Neural progenitor cell (in vitro differentiated cells): Measurements from ENCODE around the gene PCDH1. TPM values are rescaled to one million over a fixed set of nuclear protein-coding genes. Genes with fewer than 3 reads are reported as not detected.

Experiments used
- DNase-seq: peaks from one replicate; pipeline ENCODE4 v3.0.0-alpha.2; 2016; ENCODE audit warnings: low spot score
- H2AFZ ChIP-seq: fragments of 200-600 bp; sonication (generic); replicated peaks from 2 replicates; pipeline ENCODE4 v1.6.1; 2016; ENCODE audit warnings: antibody characterized with exemption
- H3F3A ChIP-seq: fragments of 200-600 bp; sonication (generic); 2 replicates; pipeline ENCODE4 v1.6.1; 2016; ENCODE audit warnings: antibody characterized with exemption, low read depth
- H3K27ac ChIP-seq: fragments of 200-600 bp; sonication (generic); 2 replicates; pipeline ENCODE4 v1.5.1; 2016; ENCODE audit warnings: mild to moderate bottlenecking
- H3K27me3 ChIP-seq: fragments of 200-600 bp; sonication (generic); 2 replicates; pipeline ENCODE4 v1.6.1; 2016; ENCODE audit warnings: mild to moderate bottlenecking, moderate library complexity
- H3K36me3 ChIP-seq: fragments of 200-600 bp; sonication (generic); 2 replicates; pipeline ENCODE4 v1.5.1; 2016
- H3K4me1 ChIP-seq: fragments of 200-600 bp; sonication (generic); 2 replicates; pipeline ENCODE4 v1.6.1; 2016; ENCODE audit warnings: mixed run types
- H3K4me2 ChIP-seq: fragments of 200-600 bp; sonication (generic); 2 replicates; pipeline ENCODE4 v1.6.1; 2016
- H3K4me3 ChIP-seq: fragments of 200-600 bp; sonication (generic); 2 replicates; pipeline ENCODE4 v1.5.1; 2016
- H3K79me2 ChIP-seq: fragments of 200-600 bp; sonication (generic); 2 replicates; pipeline ENCODE4 v1.6.1; 2016; ENCODE audit warnings: low read depth
- H3K9ac ChIP-seq: fragments of 200-600 bp; sonication (generic); 2 replicates; pipeline ENCODE4 v1.6.1; 2016
- H3K9me3 ChIP-seq: fragments of 200-600 bp; sonication (generic); 2 replicates; pipeline ENCODE4 v1.5.1; 2016; ENCODE audit warnings: low read depth
- H4K20me1 ChIP-seq: fragments of 200-600 bp; sonication (generic); 2 replicates; pipeline ENCODE4 v1.6.1; 2016; ENCODE audit warnings: low read depth
- H3K27ac Mint-ChIP-seq: 3 replicates; pipeline ENCODE4 v1.8.0; 2021; ENCODE audit warnings: mixed read lengths
- H3K27me3 Mint-ChIP-seq: 2 replicates; pipeline ENCODE4 v1.8.0; 2022; ENCODE audit warnings: low read depth, mild to moderate bottlenecking, inconsistent platforms, moderate library complexity, mixed read lengths; ENCODE audit not compliant: insufficient read depth
- H3K36me3 Mint-ChIP-seq: 3 replicates; pipeline ENCODE4 v1.8.0; 2021; ENCODE audit warnings: mixed read lengths
- H3K4me1 Mint-ChIP-seq: 3 replicates; pipeline ENCODE4 v1.8.0; 2021; ENCODE audit warnings: mixed read lengths
- H3K4me3 Mint-ChIP-seq: 3 replicates; pipeline ENCODE4 v1.8.0; 2021; ENCODE audit warnings: mild to moderate bottlenecking, moderate library complexity, mixed read lengths
- H3K9me3 Mint-ChIP-seq: 3 replicates; pipeline ENCODE4 v1.8.0; 2020; ENCODE audit warnings: mixed read lengths
- EZH2 ChIP-seq: fragments of 200-600 bp; sonication (generic); IDR thresholded peaks from 2 replicates; pipeline ENCODE4 v1.6.1; 2017; ENCODE audit warnings: antibody characterized with exemption, mild to moderate bottlenecking, moderate library complexity
- EZH2phosphoT487 ChIP-seq: fragments of 200-600 bp; sonication (generic); IDR thresholded peaks from 2 replicates; pipeline ENCODE4 v1.6.1; 2017; ENCODE audit warnings: antibody characterized with exemption
- total RNA-seq: library from RNA; depleted of rRNA; stranded (reverse); fragments of >200 nt; gene quantifications from 2 replicates; pipeline ENCODE4 v1.2.3, GENCODE V29; 2015; ENCODE audit warnings: low replicate concordance
- TF ChIP-seq, protein P1 (sequence below): fragments of 200-600 bp; sonication (generic); IDR thresholded peaks from 2 replicates; pipeline ENCODE4 v1.5.1; 2017; ENCODE audit warnings: antibody characterized with exemption, mild to moderate bottlenecking

The PCDH1 gene
- total RNA-seq, 1 donor from 2014 or later, result 24.8 TPM

DNA sequence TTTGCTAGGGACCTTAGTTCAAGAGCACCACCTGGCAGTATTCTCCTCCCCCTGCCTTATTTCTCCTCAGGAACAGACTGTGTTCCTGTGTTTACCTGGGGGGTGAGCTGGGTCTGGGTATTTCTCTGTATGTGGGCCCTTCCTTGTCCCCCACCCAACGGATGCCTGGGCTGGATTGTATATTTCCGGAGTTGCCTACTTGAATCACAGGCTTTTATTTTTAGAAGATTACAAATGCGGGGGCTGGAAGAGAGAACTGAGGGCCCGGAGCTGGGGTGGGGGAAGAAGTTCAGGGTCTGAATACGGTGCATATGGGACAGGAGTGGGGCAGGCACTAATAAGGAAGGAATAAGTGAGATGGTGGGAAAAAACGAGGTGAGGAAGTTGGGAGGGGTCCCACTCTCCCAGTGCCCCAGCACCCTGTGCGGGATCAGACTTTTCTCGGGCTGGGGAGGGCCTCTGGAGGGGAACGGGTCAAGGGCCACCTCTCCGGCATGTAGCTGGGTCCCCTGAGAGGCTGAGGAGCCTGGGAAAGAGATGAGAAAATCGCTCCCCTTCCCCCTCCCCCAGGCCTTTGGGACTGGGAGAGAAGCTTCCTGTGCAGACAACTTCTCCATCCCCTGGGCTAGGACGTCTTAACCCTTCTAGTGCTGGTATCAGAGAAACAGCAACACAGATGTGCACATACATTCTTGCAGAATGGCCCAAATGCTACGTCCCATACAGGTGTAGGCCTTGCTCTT is 42.1 kb downstream of the PCDH1 start:
- Histone ChIP-seq H3K27ac (no peak overlapping the region), H2AFZ (no peak overlapping the region), H3K4me3 (no peak overlapping the region), H3K79me2 (no peaks in the 10 kb centered on the region), H3K4me2 (peak overlapping the region; percentile 46), H3K9me3 (no peaks in the 10 kb centered on the region), H3K27me3 (no peaks in the 10 kb centered on the region), H3K9ac (no peak overlapping the region), H3K4me1 (peaks cover 42% of the 10 kb centered on the region), H3K36me3 (no peaks in the 10 kb centered on the region), H4K20me1 (no peaks in the 10 kb centered on the region), H3F3A (peaks cover 27% of the 10 kb centered on the region)
- TF ChIP-seq EZH2 (no peak), EZH2phosphoT487 (no peak)
- TF ChIP-seq, protein P1, sequence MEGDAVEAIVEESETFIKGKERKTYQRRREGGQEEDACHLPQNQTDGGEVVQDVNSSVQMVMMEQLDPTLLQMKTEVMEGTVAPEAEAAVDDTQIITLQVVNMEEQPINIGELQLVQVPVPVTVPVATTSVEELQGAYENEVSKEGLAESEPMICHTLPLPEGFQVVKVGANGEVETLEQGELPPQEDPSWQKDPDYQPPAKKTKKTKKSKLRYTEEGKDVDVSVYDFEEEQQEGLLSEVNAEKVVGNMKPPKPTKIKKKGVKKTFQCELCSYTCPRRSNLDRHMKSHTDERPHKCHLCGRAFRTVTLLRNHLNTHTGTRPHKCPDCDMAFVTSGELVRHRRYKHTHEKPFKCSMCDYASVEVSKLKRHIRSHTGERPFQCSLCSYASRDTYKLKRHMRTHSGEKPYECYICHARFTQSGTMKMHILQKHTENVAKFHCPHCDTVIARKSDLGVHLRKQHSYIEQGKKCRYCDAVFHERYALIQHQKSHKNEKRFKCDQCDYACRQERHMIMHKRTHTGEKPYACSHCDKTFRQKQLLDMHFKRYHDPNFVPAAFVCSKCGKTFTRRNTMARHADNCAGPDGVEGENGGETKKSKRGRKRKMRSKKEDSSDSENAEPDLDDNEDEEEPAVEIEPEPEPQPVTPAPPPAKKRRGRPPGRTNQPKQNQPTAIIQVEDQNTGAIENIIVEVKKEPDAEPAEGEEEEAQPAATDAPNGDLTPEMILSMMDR, result no peak
- DNase-seq, result no peak
- Mint-ChIP-seq H3K4me1 (peaks cover 42% of the 10 kb centered on the region), H3K4me3 (no peak overlapping the region), H3K36me3 (no peaks in the 10 kb centered on the region), H3K27ac (peak overlapping the region; percentile 22), H3K9me3 (no peaks in the 10 kb centered on the region), H3K27me3 (peaks cover 11% of the 10 kb centered on the region)

DNA sequence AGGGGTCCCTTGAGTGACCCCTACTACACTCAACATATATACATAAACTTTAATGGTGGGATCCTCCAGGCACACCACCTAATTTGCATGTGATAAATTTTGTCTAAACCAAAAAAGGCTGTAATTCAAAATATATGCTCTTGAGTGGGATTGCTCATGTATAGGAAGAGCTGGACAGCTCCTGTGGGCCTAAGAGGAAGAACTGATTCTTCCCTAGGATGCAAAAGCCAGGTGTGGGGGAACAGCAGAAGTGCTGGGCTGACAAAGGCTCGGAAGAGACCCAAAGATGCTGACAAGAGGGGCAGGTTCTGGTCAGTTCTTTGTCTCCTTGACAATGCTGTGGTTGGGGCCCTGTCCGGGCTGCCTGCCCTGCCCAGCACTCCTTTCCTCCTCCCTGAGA is 43.9 kb downstream of the PCDH1 start:
- Histone ChIP-seq H3K36me3 (no peaks in the 10 kb centered on the region), H3K4me1 (peaks cover 32% of the 10 kb centered on the region), H3K4me3 (no peak overlapping the region), H3K4me2 (no peak overlapping the region), H4K20me1 (no peaks in the 10 kb centered on the region), H3K27ac (no peak overlapping the region), H3K9me3 (no peaks in the 10 kb centered on the region), H3K9ac (no peak overlapping the region), H3K79me2 (no peaks in the 10 kb centered on the region), H2AFZ (no peak overlapping the region), H3K27me3 (no peaks in the 10 kb centered on the region), H3F3A (peaks cover 19% of the 10 kb centered on the region)
- no peak overlapping the region for H3K4me3 Mint-ChIP-seq
- no peaks in the 10 kb centered on the region for H3K9me3 Mint-ChIP-seq
- DNase-seq, result no peak
- TF ChIP-seq EZH2phosphoT487 (no peak), EZH2 (no peak)
- TF ChIP-seq, protein P1, result no peak
- no peaks in the 10 kb centered on the region for H3K36me3 Mint-ChIP-seq
- peaks cover 40% of the 10 kb centered on the region for H3K4me1 Mint-ChIP-seq
- H3K27ac Mint-ChIP-seq, result no peak overlapping the region
- H3K27me3 Mint-ChIP-seq, result peaks cover 11% of the 10 kb centered on the region

DNA sequence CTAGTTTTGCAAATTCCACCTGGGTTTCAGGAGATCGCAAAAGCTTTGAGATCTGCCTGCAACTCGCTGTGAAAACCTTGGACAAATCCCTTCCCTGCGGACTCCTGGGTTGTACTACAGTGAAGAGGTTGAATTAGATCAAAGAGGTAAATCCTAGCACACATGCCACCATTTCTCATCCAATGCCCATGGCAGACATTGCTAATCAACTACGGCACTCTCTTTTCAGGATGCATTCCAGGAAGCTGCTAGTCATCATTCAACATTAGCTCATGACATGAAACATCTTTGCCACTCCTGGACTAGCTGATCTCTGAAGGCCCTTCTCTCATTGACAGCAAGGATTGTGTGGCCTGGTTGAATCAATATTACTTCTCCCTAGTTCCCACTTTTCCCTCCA is 46.1 kb downstream of the PCDH1 start:
- H3K36me3 Mint-ChIP-seq, result no peaks in the 10 kb centered on the region
- H2AFZ ChIP-seq, result no peak overlapping the region
- H3K4me2 ChIP-seq, result no peak overlapping the region
- peaks cover 18% of the 10 kb centered on the region for H3K27me3 Mint-ChIP-seq
- no peak for DNase-seq
- H3K4me3 ChIP-seq, result no peak overlapping the region
- no peaks in the 10 kb centered on the region for H3K36me3 ChIP-seq
- TF ChIP-seq EZH2 (no peak), EZH2phosphoT487 (no peak)
- TF ChIP-seq, protein P1, result no peak
- no peaks in the 10 kb centered on the region for H3K79me2 ChIP-seq
- H3K4me1 ChIP-seq, result peaks cover 17% of the 10 kb centered on the region
- H3K4me1 Mint-ChIP-seq, result peaks cover 30% of the 10 kb centered on the region
- H3K9me3 Mint-ChIP-seq, result no peaks in the 10 kb centered on the region
- no peak overlapping the region for H3K4me3 Mint-ChIP-seq
- peaks cover 7% of the 10 kb centered on the region for H3F3A ChIP-seq
- no peak overlapping the region for H3K27ac Mint-ChIP-seq
- H3K9ac ChIP-seq, result no peak overlapping the region
- H3K27ac ChIP-seq, result no peak overlapping the region
- H4K20me1 ChIP-seq, result no peaks in the 10 kb centered on the region
- no peaks in the 10 kb centered on the region for H3K27me3 ChIP-seq
- H3K9me3 ChIP-seq, result no peaks in the 10 kb centered on the region
